NT2/D1 (cell line): ENCODE results near the gene FAM83E.
"Not testable (repeated sequence)": the region's sequence is repeated elsewhere in the genome, so short reads cannot be mapped to it uniquely, and the experiment has no call there.

ENCODE experiments used
- DNase-seq: peaks from one replicate; pipeline ENCODE4 v3.0.0-alpha.2; 2011; ENCODE audit warnings: low read depth, low spot score
- H3K27me3 ChIP-seq: 2 replicates; pipeline ENCODE4 v1.6.0; 2011; ENCODE audit warnings: mild to moderate bottlenecking; ENCODE audit not compliant: insufficient read length, insufficient read depth
- H3K36me3 ChIP-seq: 2 replicates; pipeline ENCODE4 v1.6.1; 2011; ENCODE audit warnings: mild to moderate bottlenecking, low read length, mixed read lengths; ENCODE audit not compliant: insufficient read depth, insufficient read length
- H3K4me1 ChIP-seq: 2 replicates; pipeline ENCODE4 v1.5.1; 2011; ENCODE audit not compliant: insufficient read depth, insufficient read length
- H3K4me3 ChIP-seq: 2 replicates; pipeline ENCODE4 v1.5.1; 2011; ENCODE audit warnings: low read depth; ENCODE audit not compliant: insufficient read length
- H3K9ac ChIP-seq: 2 replicates; pipeline ENCODE4 v1.6.0; 2011; ENCODE audit warnings: low read depth; ENCODE audit not compliant: insufficient read length
- H3K9me3 ChIP-seq: 2 replicates; pipeline ENCODE4 v1.5.1; 2011; ENCODE audit warnings: mild to moderate bottlenecking, low read length; ENCODE audit not compliant: insufficient read depth
- SUZ12 ChIP-seq: IDR thresholded peaks from 2 replicates; pipeline ENCODE4 v1.6.1; 2011; ENCODE audit not compliant: insufficient read length, insufficient read depth; ENCODE audit errors: extremely low read depth
- YY1 ChIP-seq: IDR thresholded peaks from 2 replicates; pipeline ENCODE4 v1.6.1; 2011; ENCODE audit not compliant: insufficient read length, insufficient read depth
- ZNF274 ChIP-seq: IDR thresholded peaks from 2 replicates; pipeline ENCODE4 v1.6.1; 2011; ENCODE audit warnings: mild to moderate bottlenecking, low read depth, low read length

FAM83E gene

GRCh38 chr19:48614436-48615230 lies at the start of gene FAM83E:
Gene FAM83E (minus strand): TSS chr19:48615076. CDS start chr19:48613372, 1,704 bp downstream.
- Histone ChIP-seq H3K9ac (peak within 1 kb of the TSS; percentile 67), H3K4me1 (peaks cover 23% of the 10 kb centered on the region), H3K4me3 (no peak within 1 kb of the TSS), H3K36me3 (peaks cover 63% of the 10 kb centered on the region), H3K9me3 (no peaks in the 10 kb centered on the region), H3K27me3 (no peaks in the 10 kb centered on the region)
- no peak for DNase-seq
- TF ChIP-seq SUZ12 (no peak), YY1 (no peak), ZNF274 (no peak)

- Histone ChIP-seq H3K4me1 (peaks cover 2% of the 10 kb centered on the region), H3K4me3 (no peak overlapping the region), H3K27me3 (no peaks in the 10 kb centered on the region), H3K9me3 (peaks cover 5% of the 10 kb centered on the region; the same call in 1 of the 2 replicates), H3K9ac (no peak overlapping the region), H3K36me3 (no peaks in the 10 kb centered on the region)
- TF ChIP-seq YY1 (no peak), SUZ12 (no peak), ZNF274 (no peak)
- DNase-seq: no peak
Observed at GRCh38 chr19:48664476-48664875, 49.6 kb upstream of the FAM83E start.

- no peak overlapping the region for H3K9ac ChIP-seq
- no peak for DNase-seq
- H3K4me3 ChIP-seq: no peak overlapping the region
- peaks cover 5% of the 10 kb centered on the region; the same call in 1 of the 2 replicates for H3K9me3 ChIP-seq
- peaks cover 2% of the 10 kb centered on the region for H3K4me1 ChIP-seq
- H3K36me3 ChIP-seq: no peaks in the 10 kb centered on the region
- TF ChIP-seq SUZ12: no peak
- TF ChIP-seq ZNF274: no peak
- TF ChIP-seq YY1: no peak
- no peaks in the 10 kb centered on the region for H3K27me3 ChIP-seq
Observed at GRCh38 chr19:48663667-48664066, 48.8 kb upstream of the FAM83E start.

DNA sequence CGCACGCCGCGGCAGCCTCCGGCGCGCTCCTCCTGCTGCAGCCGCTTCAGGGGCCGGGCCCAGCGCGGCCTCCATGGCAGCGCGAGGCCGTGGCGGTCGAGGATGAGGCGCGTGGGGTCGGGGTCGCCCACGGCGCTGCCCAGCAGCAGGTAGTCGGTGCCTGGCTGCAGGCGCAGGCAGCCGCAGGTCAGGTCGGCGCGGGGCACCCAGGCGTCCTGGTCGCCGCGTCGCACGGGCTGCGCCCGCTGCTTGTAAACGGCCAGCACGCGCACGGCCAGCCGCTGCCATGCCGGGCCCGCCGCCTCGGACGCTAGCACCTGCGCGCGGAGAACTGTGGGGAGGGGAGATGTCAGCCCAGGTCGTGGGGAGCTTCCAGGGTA lies 46.8 kb upstream of the FAM83E start:
- Histone ChIP-seq H3K9me3 (peaks cover 5% of the 10 kb centered on the region; the same call in 1 of the 2 replicates), H3K4me1 (peaks cover 3% of the 10 kb centered on the region), H3K36me3 (no peaks in the 10 kb centered on the region), H3K4me3 (no peak overlapping the region), H3K9ac (no peak overlapping the region), H3K27me3 (no peaks in the 10 kb centered on the region)
- TF ChIP-seq SUZ12 (no peak), ZNF274 (no peak), YY1 (no peak)
- no peak for DNase-seq

DNA sequence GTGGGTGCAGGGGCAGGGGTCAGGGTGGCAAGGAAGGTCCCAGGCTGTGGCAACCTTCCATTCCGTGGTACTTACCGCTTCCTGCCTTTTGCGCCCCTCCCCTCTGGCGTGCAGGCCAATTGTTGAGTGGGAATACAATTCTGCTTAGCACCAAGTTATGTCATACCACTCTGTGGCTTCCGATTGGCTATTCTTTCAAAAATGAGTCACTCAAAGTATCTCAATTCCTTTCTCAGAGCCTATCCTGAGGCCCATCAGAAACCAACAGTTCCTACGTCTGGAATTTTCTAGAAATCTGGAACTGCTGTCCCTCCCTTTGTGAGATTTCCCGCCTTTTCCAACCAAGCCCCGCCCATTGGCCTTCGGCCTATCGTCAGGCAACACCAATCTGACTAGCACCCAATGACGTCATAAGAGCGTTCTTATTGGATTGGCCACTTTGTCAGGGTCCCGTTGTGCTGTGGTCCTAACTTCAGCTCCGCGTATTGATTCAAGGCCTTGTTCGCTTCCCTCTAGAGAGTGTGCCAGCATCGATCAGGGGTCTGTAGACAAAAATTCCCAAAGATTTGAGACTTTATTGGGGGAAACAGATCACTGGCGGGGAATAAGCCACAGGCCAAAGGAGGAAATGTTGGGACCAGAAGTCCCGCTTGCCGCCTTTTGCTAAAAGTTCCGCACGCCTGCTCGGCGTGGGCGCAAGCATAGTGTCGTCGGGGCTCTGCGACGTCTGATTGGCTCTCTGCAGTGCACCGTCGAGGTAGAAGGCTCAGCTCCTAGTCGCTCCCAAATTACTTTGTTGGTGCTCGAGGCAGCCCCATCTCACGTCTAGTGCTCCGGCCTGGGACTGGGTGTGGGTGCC lies 46.2 kb upstream of the FAM83E start:
- peaks cover 5% of the 10 kb centered on the region for H3K4me1 ChIP-seq
- H3K9me3 ChIP-seq: peaks cover 5% of the 10 kb centered on the region; the same call in 1 of the 2 replicates
- H3K36me3 ChIP-seq: no peaks in the 10 kb centered on the region
- no peak for DNase-seq
- no peak for TF ChIP-seq ZNF274
- no peak for TF ChIP-seq YY1
- no peak for TF ChIP-seq SUZ12
- no peak overlapping the region for H3K4me3 ChIP-seq
- H3K9ac ChIP-seq: no peak overlapping the region
- no peaks in the 10 kb centered on the region for H3K27me3 ChIP-seq

DNA sequence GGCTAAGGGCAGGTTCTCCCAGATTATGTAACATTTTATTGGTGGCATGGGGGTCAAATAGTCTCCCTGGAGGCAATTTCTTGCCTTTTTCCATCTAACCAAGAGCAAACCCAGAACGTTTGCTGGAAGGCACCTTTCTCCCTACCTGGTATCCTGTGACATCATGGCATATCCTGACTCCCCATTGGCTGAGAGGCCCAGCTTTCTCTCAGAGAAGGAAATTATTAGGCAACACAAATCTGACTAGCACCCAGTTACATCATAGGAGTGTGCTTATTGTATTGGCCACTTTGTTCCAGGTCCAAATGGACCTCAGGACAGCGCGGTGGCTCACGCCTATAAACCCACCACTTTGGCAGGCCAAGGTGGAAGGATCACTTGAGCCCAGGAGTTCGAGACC lies 44.9 kb upstream of the FAM83E start:
- no peak overlapping the region for H3K4me3 ChIP-seq
- no peak for DNase-seq
- H3K36me3 ChIP-seq: no peaks in the 10 kb centered on the region
- peaks cover 5% of the 10 kb centered on the region; the same call in 1 of the 2 replicates for H3K9me3 ChIP-seq
- no peak overlapping the region for H3K9ac ChIP-seq
- H3K4me1 ChIP-seq: peaks cover 5% of the 10 kb centered on the region
- no peaks in the 10 kb centered on the region for H3K27me3 ChIP-seq
- TF ChIP-seq SUZ12: no peak
- TF ChIP-seq YY1: no peak
- no peak for TF ChIP-seq ZNF274

- no peaks in the 10 kb centered on the region for H3K36me3 ChIP-seq
- H3K9ac ChIP-seq: no peak overlapping the region
- no peaks in the 10 kb centered on the region for H3K27me3 ChIP-seq
- no peak for DNase-seq
- no peak for TF ChIP-seq YY1
- no peak for TF ChIP-seq SUZ12
- no peak for TF ChIP-seq ZNF274
- peaks cover 3% of the 10 kb centered on the region for H3K4me1 ChIP-seq
- H3K4me3 ChIP-seq: no peak overlapping the region
- peaks cover 5% of the 10 kb centered on the region; the same call in 1 of the 2 replicates for H3K9me3 ChIP-seq
Observed at GRCh38 chr19:48658483-48658882, 43.6 kb upstream of the FAM83E start.

- H3K9me3 ChIP-seq, H3K9ac ChIP-seq, H3K4me1 ChIP-seq, H3K36me3 ChIP-seq, H3K4me3 ChIP-seq, DNase-seq, H3K27me3 ChIP-seq: not testable (repeated sequence)
Observed at GRCh38 chr19:48657828-48658227, 43.0 kb upstream of the FAM83E start.
